AG10803 (cell line): ENCODE results near the gene CPEB3.
"Not testable (repeated sequence)": the region's sequence is repeated elsewhere in the genome, so short reads cannot be mapped to it uniquely, and the experiment has no call there.

ENCODE experiments used
- DNase-seq: peaks from one replicate; pipeline ENCODE4 v3.0.0; 2010; ENCODE audit warnings: low read depth
- H3K4me3 ChIP-seq: 2 replicates; pipeline ENCODE4 v1.5.1; 2011; ENCODE audit warnings: mild to moderate bottlenecking, low read length, control low read depth
- CTCF ChIP-seq: conservative IDR thresholded peaks from 2 replicates; pipeline ENCODE4 v1.5.1; 2011; ENCODE audit warnings: mild to moderate bottlenecking, low read length, control low read depth, inconsistent platforms

Gene CPEB3

GRCh38 chr10:92042541-92042940 lies 248.3 kb downstream of the CPEB3 start:
- no peak for DNase-seq
- H3K4me3 ChIP-seq = no peak overlapping the region
- no peak for TF ChIP-seq CTCF

GRCh38 chr10:92038949-92039348 lies 251.9 kb downstream of the CPEB3 start:
- DNase-seq = no peak
- no peak for TF ChIP-seq CTCF
- H3K4me3 ChIP-seq = no peak overlapping the region

- not testable (repeated sequence) for DNase-seq
Observed at GRCh38 chr10:92033070-92033469, 257.8 kb downstream of the CPEB3 start.

GRCh38 chr10:92031580-92031979 lies 259.3 kb downstream of the CPEB3 start:
- H3K4me3 ChIP-seq = no peak overlapping the region
- TF ChIP-seq CTCF = no peak
- DNase-seq = no peak

More at GRCh38 chr10:92033070-92033469, 257.8 kb downstream of the CPEB3 start:
- H3K4me3 ChIP-seq = not testable (repeated sequence)

GRCh38 chr10:92027141-92027540 lies 263.7 kb downstream of the CPEB3 start:
- no peak overlapping the region for H3K4me3 ChIP-seq
- DNase-seq = no peak
- no peak for TF ChIP-seq CTCF

GRCh38 chr10:92025340-92025739 lies 265.5 kb downstream of the CPEB3 start:
- H3K4me3 ChIP-seq, DNase-seq: not testable (repeated sequence)

GRCh38 chr10:92024700-92025099 lies 266.2 kb downstream of the CPEB3 start:
- no peak overlapping the region for H3K4me3 ChIP-seq
- no peak for TF ChIP-seq CTCF
- peak; percentile 29 for DNase-seq

GRCh38 chr10:92014620-92015019 lies 276.3 kb downstream of the CPEB3 start:
- no peak overlapping the region for H3K4me3 ChIP-seq
- no peak for TF ChIP-seq CTCF
- no peak for DNase-seq
